Bronchial epithelial cell (primary cell): Measurements from ENCODE around the gene TET3. TPM values are rescaled to one million over a fixed set of nuclear protein-coding genes. Genes with fewer than 3 reads are reported as not detected.

Experiments
- DNase-seq: peaks from one replicate; pipeline ENCODE4 v3.0.0-alpha.2; 2010; ENCODE audit warnings: low read depth
- FAIRE-seq: peaks from 2 replicates; lab custom pipeline; 2011; peaks lifted over from hg19 to GRCh38; lab: Jason Lieb, UNC
- H3K27me3 ChIP-seq: 2 replicates; pipeline ENCODE4 v1.5.1; 2011; ENCODE audit warnings: low read length; ENCODE audit not compliant: control insufficient read depth, insufficient read depth
- H3K36me3 ChIP-seq: 2 replicates; pipeline ENCODE4 v1.5.1; 2011; ENCODE audit warnings: low read length; ENCODE audit not compliant: control insufficient read depth, insufficient read depth
- H3K4me3 ChIP-seq: 2 replicates; pipeline ENCODE4 v1.5.1; 2011; ENCODE audit warnings: mild to moderate bottlenecking, low read depth, low read length, control low read depth
- total RNA-seq: library from RNA; depleted of rRNA; stranded (reverse); fragments of >200 nt; gene quantifications from 2 replicates; pipeline ENCODE4 v1.2.1, GENCODE V29; 2014
- TF ChIP-seq, protein P1 (sequence below): IDR thresholded peaks from 2 replicates; pipeline ENCODE4 v1.5.1; 2011; ENCODE audit warnings: mild to moderate bottlenecking, moderate library complexity, low read length, control low read depth, inconsistent platforms; ENCODE audit not compliant: insufficient read depth, severe bottlenecking

The TET3 gene
- total RNA-seq, 1 donor from 2014 or later: 5.3 TPM

DNA sequence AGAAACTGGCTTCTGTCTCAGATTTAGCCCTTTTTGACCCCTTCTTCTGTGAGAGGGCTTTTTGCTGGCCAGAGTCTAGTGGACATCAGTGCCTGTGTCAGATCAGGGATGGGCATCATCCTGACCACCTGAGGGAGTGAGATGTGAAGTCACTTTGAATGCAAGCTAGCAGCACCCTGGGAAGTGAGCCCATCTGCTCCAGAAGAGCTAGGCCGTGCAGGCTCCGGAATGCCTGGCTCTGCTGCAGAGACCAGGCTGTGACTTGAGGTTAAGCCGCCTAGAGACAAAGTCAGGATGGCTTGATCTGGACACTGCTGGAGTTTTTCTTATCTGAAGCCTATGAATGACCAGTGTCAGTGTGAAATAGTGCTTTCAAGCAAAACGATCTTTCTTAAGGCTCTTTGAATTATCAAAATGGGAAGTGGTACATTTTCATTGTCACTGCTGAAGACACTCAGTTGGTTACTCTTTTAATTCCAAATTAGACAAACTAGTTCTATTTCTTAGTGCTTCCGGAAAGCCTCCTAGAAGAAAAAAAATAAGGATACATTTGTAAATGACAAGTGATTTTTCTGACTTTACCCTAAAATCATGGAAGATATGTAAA is 37.2 kb upstream of the TET3 start:
- Histone ChIP-seq H3K36me3 (peaks cover 19% of the 10 kb centered on the region), H3K4me3 (no peak overlapping the region), H3K27me3 (no peaks in the 10 kb centered on the region)
- DNase-seq (no peak), FAIRE-seq (no peak)
- TF ChIP-seq, protein P1, sequence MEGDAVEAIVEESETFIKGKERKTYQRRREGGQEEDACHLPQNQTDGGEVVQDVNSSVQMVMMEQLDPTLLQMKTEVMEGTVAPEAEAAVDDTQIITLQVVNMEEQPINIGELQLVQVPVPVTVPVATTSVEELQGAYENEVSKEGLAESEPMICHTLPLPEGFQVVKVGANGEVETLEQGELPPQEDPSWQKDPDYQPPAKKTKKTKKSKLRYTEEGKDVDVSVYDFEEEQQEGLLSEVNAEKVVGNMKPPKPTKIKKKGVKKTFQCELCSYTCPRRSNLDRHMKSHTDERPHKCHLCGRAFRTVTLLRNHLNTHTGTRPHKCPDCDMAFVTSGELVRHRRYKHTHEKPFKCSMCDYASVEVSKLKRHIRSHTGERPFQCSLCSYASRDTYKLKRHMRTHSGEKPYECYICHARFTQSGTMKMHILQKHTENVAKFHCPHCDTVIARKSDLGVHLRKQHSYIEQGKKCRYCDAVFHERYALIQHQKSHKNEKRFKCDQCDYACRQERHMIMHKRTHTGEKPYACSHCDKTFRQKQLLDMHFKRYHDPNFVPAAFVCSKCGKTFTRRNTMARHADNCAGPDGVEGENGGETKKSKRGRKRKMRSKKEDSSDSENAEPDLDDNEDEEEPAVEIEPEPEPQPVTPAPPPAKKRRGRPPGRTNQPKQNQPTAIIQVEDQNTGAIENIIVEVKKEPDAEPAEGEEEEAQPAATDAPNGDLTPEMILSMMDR: no peak

DNA sequence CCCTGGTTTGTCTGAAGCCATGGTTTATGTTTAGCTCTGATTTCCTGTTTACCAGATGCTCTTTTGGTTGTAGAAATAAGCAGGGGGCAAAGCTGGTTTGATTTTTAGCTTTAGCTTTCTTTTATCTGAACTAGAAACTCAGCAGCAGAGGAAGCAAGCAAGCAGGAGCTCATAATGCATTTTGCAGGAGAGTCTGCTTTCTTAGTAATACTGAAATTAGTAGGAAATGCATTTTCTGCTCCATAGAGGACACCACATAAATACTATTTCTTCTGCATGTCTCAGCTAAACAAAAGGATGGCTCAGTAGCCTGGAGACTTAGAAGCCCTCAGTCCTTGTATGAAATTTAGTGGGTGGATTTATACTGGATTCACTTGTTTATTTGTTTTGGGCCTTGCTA is 34.9 kb upstream of the TET3 start:
- TF ChIP-seq, protein P1: no peak
- peaks cover 21% of the 10 kb centered on the region for H3K36me3 ChIP-seq
- no peak overlapping the region for H3K4me3 ChIP-seq
- H3K27me3 ChIP-seq: no peaks in the 10 kb centered on the region
- DNase-seq: no peak
- no peak for FAIRE-seq

DNA sequence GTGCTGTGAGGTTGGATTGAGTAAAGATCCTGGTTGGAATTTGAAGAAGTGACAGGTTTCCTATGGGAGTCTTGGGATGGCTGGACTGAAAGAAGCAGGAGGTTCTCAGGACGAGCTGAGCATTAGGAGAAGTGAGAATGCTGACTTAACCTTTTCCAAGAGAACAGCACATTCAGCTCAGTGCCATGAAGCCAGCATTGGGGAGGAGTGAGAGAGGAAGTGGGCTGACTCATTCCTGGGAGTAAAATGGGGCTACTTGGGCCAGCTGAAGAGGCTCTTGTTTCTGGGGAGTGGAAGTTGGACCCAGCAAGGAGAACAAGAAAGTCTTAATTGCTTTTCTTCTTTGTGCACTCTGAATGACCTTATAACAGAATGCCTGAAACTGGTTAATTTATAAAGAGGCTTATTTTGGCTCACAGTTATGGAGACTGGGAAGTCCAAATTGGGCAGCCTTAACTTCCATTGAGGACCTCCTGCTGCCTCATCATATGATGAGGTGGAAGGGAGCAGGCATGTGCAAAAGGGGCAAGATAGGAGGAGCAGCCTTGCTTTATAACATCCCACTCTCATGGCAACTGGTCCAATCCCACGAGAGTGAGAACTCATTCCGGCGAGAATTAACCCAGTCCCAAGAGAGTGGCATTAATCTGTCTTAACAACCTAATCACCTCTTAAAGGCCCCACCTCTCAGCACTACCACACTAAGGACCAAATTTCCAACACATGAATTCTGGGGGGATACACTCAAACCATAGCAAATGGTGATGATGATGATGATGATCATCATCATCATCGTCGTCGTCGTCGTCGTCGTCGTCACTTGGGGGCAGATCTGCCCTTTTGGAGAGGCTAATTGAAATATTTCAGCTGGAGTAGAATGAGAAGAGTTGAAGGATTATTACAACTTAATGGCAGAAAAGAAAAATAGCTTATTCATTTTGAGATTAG is 31.9 kb upstream of the TET3 start:
- Histone ChIP-seq H3K4me3 (no peak overlapping the region), H3K27me3 (no peaks in the 10 kb centered on the region), H3K36me3 (peaks cover 21% of the 10 kb centered on the region)
- DNase-seq (peak; percentile 76), FAIRE-seq (peak; percentile 70)
- TF ChIP-seq, protein P1: no peak

DNA sequence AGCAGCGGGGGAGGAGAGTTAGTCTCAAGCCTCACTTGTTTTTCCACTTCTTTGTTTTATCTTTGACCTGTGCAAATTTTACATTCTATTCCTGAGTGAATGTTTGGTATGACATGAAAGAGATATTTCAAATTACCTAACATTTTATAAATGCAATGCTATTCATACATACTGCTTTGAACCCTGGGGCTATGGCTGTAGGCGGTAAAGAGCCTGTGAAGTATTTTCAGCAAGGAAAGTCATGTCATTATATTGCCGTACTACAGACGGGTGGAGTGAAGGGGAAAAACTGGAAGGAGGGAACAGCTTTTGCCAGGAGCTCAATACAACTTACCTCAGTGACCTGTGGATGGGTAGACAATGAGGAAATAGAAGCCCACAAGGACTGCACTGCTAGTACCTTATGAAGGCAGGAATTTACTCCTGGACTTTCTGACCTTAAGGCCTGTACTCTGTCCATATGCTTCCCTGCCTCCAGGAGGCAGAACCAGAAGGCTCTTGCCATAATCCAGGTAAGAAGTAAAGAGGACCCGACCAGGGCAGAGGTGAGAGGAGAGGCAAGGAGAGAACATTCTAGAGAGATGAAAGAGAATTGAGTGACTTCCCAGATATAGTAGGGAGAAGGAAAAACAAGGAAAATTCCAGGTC is 28.4 kb upstream of the TET3 start:
- no peak overlapping the region for H3K4me3 ChIP-seq
- no peak for DNase-seq
- TF ChIP-seq, protein P1: no peak
- no peaks in the 10 kb centered on the region for H3K27me3 ChIP-seq
- H3K36me3 ChIP-seq: peaks cover 20% of the 10 kb centered on the region
- no peak for FAIRE-seq

DNA sequence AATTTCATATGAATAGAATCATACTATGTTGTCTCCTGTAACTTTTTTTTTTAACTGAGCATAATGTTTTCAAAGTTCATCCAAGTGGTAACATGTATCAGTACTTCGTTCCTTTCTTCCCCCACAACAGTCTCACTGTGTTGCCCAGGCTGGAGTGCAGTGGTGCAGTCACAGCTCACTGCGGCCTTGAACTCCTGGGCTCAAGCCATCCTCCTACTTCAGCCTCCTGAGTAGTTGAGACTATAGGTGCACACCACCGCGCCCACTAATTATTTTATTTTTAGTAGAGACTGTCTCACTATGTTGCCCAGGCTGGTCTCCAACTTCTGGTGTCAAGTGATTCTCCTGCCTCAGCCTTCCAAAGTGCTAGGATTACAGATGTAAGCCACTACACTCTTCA is 23.4 kb upstream of the TET3 start:
- TF ChIP-seq, protein P1: no peak
- H3K4me3 ChIP-seq: no peak overlapping the region
- no peaks in the 10 kb centered on the region for H3K27me3 ChIP-seq
- peaks cover 9% of the 10 kb centered on the region for H3K36me3 ChIP-seq
- no peak for FAIRE-seq
- no peak for DNase-seq
